NCI-H2029 (cell line): ENCODE measurements around the gene MRPS7.
"Not testable (repeated sequence)": the region's sequence is repeated elsewhere in the genome, so short reads cannot be mapped to it uniquely, and the experiment has no call there.

Experiments
- DNase-seq: peaks from one replicate; lab custom pipeline; 2025; lab: John Stamatoyannopoulos, UW

The MRPS7 gene

GRCh38 chr17:75271955-75272847 lies 10.5 kb downstream of the MRPS7 start:
- no peak for DNase-seq

- no peak for DNase-seq
These were observed 11.1 kb downstream of the MRPS7 start for GRCh38 chr17:75272848-75273184.

GRCh38 chr17:75273977-75274708 lies 12.5 kb downstream of the MRPS7 start:
- DNase-seq = no peak

- no peak for DNase-seq
These were observed 16.0 kb downstream of the MRPS7 start for GRCh38 chr17:75277664-75278071.

DNA sequence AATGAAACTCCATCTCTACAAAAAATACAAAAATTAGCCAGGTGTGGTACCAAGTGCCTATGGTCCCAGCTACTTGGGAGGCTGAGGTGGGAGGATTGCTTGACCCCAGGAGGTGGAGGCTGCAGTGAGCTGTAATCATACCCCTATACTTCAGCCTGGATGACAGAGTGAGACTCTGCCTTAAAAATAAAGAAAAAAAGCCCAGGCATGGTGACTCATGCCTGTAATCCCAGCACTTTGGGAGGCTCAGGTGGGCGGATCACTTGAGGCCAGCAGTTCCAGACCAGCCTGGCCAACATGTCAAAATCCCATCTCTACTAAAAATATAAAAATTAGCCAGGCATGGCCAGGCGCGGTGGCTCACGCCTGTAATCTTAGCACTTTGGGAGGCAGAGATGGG lies 18.5 kb downstream of the MRPS7 start:
- DNase-seq = not testable (repeated sequence)

DNA sequence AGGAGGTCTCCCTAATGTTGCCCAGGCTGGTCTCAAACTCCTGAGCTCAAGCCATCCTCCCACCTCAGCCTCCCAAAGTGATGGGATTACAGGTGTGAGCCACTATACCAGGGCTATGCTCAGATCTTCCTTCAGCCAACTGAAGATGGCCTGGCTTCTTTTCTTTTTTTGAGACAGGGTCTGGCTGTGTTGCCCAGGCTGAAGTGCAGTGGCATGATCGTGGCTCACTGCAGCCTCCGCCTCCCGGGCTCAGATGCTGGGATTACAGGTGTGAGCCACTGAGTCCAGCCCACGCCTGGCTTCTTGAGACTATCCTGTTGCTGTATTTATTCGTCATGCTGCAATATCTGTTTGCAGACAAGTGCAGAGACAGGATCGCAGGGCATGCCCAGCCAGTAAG lies 23.4 kb downstream of the MRPS7 start:
- DNase-seq = no peak

- no peak for DNase-seq
These were observed 25.5 kb downstream of the MRPS7 start for GRCh38 chr17:75287221-75287620.

- no peak for DNase-seq
These were observed 26.7 kb downstream of the MRPS7 start for GRCh38 chr17:75288359-75288758.

DNA sequence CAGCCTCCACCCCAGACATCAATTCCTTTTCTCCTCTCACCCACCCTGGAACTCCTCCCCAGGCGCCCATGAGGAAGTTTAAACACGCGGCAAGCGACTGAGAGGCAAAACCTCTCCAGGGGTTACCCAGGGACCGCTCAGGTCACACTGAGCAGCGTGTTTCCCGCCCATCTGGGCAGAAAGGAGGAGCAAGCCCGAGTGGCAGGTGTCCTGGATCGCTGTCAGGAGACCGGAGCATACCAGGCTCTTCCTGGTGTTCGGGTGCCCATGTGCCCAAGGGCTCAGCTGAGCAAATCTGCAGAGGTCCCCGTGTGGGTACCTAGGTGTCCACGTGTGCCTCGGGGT lies 27.1 kb downstream of the MRPS7 start:
- peak; percentile 63 for DNase-seq

GRCh38 chr17:75289115-75289831 lies 27.6 kb downstream of the MRPS7 start, which contains the start of gene SLC25A19:
Gene SLC25A19 (minus strand): TSS chr17:75289433. CDS start chr17:75286764, 2,669 bp downstream.
- DNase-seq = peak; percentile 93

- DNase-seq = no peak
These were observed 28.2 kb downstream of the MRPS7 start for GRCh38 chr17:75289832-75290337.

DNA sequence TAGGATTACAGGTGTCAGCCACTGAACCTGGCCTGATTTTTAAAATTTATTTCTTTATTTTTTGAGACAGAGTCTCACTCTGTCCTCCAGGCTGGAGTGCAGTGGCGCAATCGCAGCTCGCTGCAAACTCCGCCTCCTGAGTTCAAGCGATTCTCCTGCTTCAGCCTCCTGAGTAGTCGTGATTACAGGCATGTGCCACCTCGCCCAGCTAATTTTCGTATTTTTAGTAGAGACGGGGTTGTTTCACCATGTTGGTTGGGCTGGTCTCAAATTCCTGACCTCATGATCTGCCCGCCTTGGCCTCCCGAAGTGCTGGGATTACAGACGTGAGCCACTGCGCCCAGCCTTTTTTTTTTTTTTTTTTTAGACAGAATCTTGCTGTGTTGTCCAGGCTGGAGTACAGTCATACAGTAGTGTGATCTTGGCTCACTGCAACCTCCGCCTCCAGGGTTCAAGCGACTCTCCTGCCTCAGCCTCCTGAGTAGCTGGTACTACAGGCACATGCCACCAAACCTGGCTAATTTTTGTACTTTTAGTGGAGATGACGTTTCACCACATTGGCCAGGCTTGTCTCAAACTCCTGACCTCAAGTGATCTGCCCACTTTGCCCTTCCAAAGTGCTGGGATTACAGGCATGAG lies 31.2 kb downstream of the MRPS7 start:
- DNase-seq = not testable (repeated sequence)

- DNase-seq = no peak
These were observed 33.8 kb downstream of the MRPS7 start for GRCh38 chr17:75295201-75296158.

DNA sequence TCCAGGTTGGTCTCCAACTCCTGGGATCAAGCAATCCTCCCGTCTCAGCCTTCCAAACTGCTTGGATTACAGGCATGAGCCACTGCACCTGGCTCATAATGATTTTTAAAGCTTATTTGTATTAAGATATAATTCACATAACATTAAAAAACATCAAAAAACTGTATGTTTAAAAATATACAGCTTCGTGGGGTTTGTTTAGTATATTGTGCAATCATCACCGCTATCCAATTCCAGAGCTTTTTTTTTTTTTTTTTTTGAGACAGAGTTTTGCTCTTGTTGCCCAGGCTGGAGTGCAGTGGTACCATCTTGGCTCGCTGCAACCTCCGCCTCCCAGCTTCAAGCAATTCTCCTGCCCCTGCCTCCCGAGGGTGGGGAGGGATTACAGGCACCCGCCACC lies 38.6 kb downstream of the MRPS7 start:
- no peak for DNase-seq

GRCh38 chr17:75301049-75301448 lies 39.4 kb downstream of the MRPS7 start:
- no peak for DNase-seq

DNA sequence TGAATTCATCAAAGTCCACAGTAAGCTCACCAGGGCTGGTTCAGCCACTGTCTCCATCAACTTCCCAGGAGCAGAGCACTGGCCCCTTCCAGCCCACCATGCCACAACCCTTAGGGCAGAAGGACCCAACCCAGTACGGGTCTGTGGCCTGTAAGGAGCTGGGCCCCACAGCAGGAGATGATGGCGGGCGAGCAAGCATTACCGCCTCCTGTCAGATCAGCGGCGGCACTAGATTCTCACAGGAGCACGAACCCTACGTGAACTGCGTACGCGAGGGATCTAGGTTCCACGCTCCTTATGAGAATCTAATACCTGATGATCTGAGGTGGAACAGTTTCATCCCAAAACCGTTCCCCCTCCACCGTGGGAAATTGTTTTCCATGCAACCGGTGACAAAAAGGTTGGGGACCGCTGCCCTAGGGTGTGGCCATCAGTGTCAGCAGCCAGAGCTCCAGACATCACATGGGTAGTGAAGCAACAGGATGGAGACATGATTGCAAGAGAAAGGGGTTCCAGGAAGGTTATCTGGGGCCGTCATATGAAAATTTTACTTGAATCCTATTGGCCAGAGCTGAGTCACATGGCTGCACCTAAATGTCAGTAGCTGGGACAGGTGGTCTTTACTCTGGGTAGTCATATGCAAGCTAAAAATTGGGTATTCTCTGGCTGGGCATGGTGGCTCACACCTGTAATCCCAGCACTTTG lies 40.0 kb downstream of the MRPS7 start:
- no peak for DNase-seq

DNA sequence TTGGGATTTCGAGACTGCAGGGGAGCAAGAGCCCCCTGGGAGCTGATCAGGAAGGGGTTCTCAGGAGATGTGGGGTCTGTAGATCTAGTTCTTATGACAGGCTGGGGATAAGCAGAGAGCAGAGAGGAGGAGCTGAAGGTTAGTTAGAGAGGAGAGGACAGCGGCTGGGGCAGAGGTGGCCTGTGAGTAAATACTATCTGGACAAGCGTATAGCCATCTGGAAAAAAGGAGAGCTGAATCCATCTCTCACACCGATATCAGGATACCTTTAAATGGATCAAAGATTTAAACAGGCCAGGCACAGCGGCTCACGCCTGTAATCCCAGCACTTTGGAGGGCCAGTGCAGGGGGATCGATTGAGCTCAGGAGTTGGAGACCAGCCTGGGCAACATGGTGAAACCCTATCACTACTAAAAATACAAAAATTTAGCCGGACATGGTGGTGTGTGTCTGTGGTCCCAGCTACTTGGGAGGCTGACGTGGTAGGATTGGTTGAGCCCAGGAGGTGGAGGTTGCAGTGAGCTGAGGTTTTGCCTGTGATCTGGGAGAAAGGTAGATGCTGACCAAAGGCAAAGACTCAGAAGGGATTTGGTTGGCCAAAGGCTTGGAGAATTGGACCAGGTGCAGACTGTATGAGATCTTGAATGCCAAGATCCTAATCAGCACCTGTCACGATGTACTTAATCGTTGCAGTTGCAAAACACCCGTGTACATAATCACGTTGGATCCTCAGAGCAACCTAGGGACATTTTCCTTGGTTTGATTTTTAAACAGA lies 46.5 kb downstream of the MRPS7 start:
- DNase-seq = no peak

DNA sequence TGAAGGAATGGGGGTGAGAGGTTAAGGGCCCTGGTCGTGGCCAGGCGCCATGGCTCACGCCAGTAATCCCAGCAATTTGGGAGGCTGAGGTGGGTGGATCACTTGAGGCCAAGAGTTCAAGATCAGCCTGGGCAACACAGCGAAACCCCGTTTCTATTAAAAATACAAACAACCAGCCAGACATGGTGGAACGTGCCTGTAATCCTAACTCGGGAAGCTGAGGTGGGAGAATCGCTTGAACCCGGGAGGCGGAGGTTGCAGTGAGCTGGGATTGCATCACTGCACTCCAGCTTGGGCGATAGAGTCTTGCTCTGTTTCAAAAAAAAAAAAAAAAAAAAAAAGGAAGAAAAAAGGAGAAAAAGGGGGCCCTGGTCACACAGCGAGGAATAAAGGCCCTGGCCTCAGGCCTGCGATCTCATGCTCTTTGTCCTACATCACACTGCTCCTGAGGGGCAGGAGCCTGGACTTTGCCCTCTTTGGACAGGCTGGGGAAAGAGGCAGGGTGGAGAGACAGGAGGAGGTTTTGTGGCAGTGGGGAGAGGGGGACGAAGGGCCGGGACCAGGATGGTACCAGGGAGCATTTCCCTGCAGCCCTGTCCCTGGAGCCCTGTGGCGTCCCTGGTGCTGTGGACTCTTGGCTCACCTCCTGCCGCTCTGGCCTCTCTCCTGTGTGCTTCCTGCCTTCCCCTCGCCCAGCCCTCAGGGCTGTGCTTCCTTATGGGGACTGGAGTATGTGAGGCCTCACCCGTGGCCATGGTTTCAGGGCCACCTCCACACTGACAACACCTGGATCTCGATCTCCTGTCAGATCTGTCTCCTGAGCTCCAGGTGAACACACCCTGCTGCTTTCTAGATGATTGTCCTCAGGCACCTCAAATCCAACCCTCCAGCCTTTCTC lies 47.3 kb downstream of the MRPS7 start:
- DNase-seq = no peak
